Activated naive CD8-positive, alpha-beta T cell (primary cell): Measurements from ENCODE around the gene ODAPH.
A peak's percentile ranks its signal among the peaks of the same experiment; 100 is the strongest.
"Not testable (repeated sequence)": the region's sequence is repeated elsewhere in the genome, so short reads cannot be mapped to it uniquely, and the experiment has no call there.

Experiments
- H3K27ac Mint-ChIP-seq: one replicate; pipeline ENCODE4 v1.8.0; 2021; ENCODE audit warnings: mixed read lengths
- H3K27me3 Mint-ChIP-seq: one replicate; pipeline ENCODE4 v1.8.0; 2021; ENCODE audit warnings: mixed read lengths
- H3K36me3 Mint-ChIP-seq: one replicate; pipeline ENCODE4 v1.8.0; 2021; ENCODE audit warnings: mixed read lengths
- H3K4me1 Mint-ChIP-seq: one replicate; pipeline ENCODE4 v1.8.0; 2021; ENCODE audit warnings: low read depth, mixed read lengths
- H3K4me3 Mint-ChIP-seq: one replicate; pipeline ENCODE4 v1.8.0; 2021; ENCODE audit warnings: mild to moderate bottlenecking, mixed read lengths
- H3K9me3 Mint-ChIP-seq: one replicate; pipeline ENCODE4 v1.8.0; 2021; ENCODE audit warnings: low read depth, mixed read lengths

Gene ODAPH

GRCh38 chr4:75555294-75556164, at the start of gene ODAPH:
Gene ODAPH, plus strand, starts transcription at chr4:75556066. Its CDS starts 17 bp downstream, at chr4:75556083.
- Mint-ChIP-seq H3K4me1 (no peaks in the 10 kb centered on the region), H3K36me3 (no peaks in the 10 kb centered on the region), H3K9me3 (no peaks in the 10 kb centered on the region), H3K4me3 (no peak within 1 kb of the TSS), H3K27ac (no peak within 1 kb of the TSS), H3K27me3 (peaks cover 5% of the 10 kb centered on the region)

GRCh38 chr4:75509592-75509991, 46.3 kb upstream of the ODAPH start:
- H3K27me3 Mint-ChIP-seq, H3K9me3 Mint-ChIP-seq, H3K27ac Mint-ChIP-seq: not testable (repeated sequence)
- Mint-ChIP-seq H3K4me1 (peaks cover 36% of the 10 kb centered on the region), H3K36me3 (peaks cover 15% of the 10 kb centered on the region), H3K4me3 (peak overlapping the region; percentile 12)

GRCh38 chr4:75511841-75512240, 44.0 kb upstream of the ODAPH start:
- no peaks in the 10 kb centered on the region for H3K9me3 Mint-ChIP-seq
- peaks cover 6% of the 10 kb centered on the region for H3K36me3 Mint-ChIP-seq
- no peak overlapping the region for H3K27ac Mint-ChIP-seq
- H3K27me3 Mint-ChIP-seq, result no peaks in the 10 kb centered on the region
- no peak overlapping the region for H3K4me3 Mint-ChIP-seq
- peaks cover 47% of the 10 kb centered on the region for H3K4me1 Mint-ChIP-seq

- H3K4me1 Mint-ChIP-seq, result peaks cover 47% of the 10 kb centered on the region
- peak overlapping the region; percentile 85 for H3K27ac Mint-ChIP-seq
- peaks cover 9% of the 10 kb centered on the region for H3K36me3 Mint-ChIP-seq
- no peak overlapping the region for H3K4me3 Mint-ChIP-seq
- H3K9me3 Mint-ChIP-seq, result no peaks in the 10 kb centered on the region
- no peaks in the 10 kb centered on the region for H3K27me3 Mint-ChIP-seq
These were observed 43.3 kb upstream of the ODAPH start for GRCh38 chr4:75512386-75513211.

GRCh38 chr4:75513526-75514130, 42.2 kb upstream of the ODAPH start:
- Mint-ChIP-seq H3K27ac (peak overlapping the region; percentile 91), H3K36me3 (peaks cover 9% of the 10 kb centered on the region), H3K4me1 (peaks cover 53% of the 10 kb centered on the region)

GRCh38 chr4:75514131-75514948, 41.5 kb upstream of the ODAPH start, which contains the start of the genes RCHY1 and THAP6:
Gene RCHY1, minus strand, starts transcription at chr4:75514403. Its CDS starts 117 bp downstream, at chr4:75514286.
Gene THAP6, plus strand, starts transcription at chr4:75514473. Its CDS starts 980 bp downstream, at chr4:75515453.
- no peaks in the 10 kb centered on the region for H3K27me3 Mint-ChIP-seq
- no peak within 1 kb of the TSS for H3K4me3 Mint-ChIP-seq
- H3K9me3 Mint-ChIP-seq, result no peaks in the 10 kb centered on the region
- peaks cover 15% of the 10 kb centered on the region for H3K36me3 Mint-ChIP-seq
- H3K27ac Mint-ChIP-seq, result peak within 1 kb of the TSS; percentile 91
- H3K4me1 Mint-ChIP-seq, result peaks cover 53% of the 10 kb centered on the region

More at GRCh38 chr4:75513526-75514130, 42.2 kb upstream of the ODAPH start:
- Mint-ChIP-seq H3K9me3 (no peaks in the 10 kb centered on the region), H3K27me3 (no peaks in the 10 kb centered on the region), H3K4me3 (no peak overlapping the region)

- no peaks in the 10 kb centered on the region for H3K9me3 Mint-ChIP-seq
- H3K4me1 Mint-ChIP-seq, result peaks cover 50% of the 10 kb centered on the region
- H3K36me3 Mint-ChIP-seq, result peaks cover 17% of the 10 kb centered on the region
- peak overlapping the region; percentile 91 for H3K27ac Mint-ChIP-seq
- no peaks in the 10 kb centered on the region for H3K27me3 Mint-ChIP-seq
- no peak overlapping the region for H3K4me3 Mint-ChIP-seq
These were observed 40.8 kb upstream of the ODAPH start for GRCh38 chr4:75514949-75515612.

- peaks cover 23% of the 10 kb centered on the region for H3K36me3 Mint-ChIP-seq
- H3K9me3 Mint-ChIP-seq, result no peaks in the 10 kb centered on the region
- no peak overlapping the region for H3K4me3 Mint-ChIP-seq
- peak overlapping the region; percentile 91 for H3K27ac Mint-ChIP-seq
- no peaks in the 10 kb centered on the region for H3K27me3 Mint-ChIP-seq
- H3K4me1 Mint-ChIP-seq, result peaks cover 56% of the 10 kb centered on the region
These were observed 39.7 kb upstream of the ODAPH start for GRCh38 chr4:75516144-75516543.

- not testable (repeated sequence) for H3K9me3 Mint-ChIP-seq, H3K4me3 Mint-ChIP-seq, H3K27ac Mint-ChIP-seq, H3K27me3 Mint-ChIP-seq
- Mint-ChIP-seq H3K36me3 (peaks cover 36% of the 10 kb centered on the region), H3K4me1 (peaks cover 61% of the 10 kb centered on the region)
These were observed 36.4 kb upstream of the ODAPH start for GRCh38 chr4:75519452-75519851.

GRCh38 chr4:75525086-75525485, 30.8 kb upstream of the ODAPH start:
- no peak overlapping the region for H3K4me3 Mint-ChIP-seq
- no peaks in the 10 kb centered on the region for H3K27me3 Mint-ChIP-seq
- peaks cover under 1% of the 10 kb centered on the region for H3K9me3 Mint-ChIP-seq
- H3K4me1 Mint-ChIP-seq, result peaks cover 26% of the 10 kb centered on the region
- no peak overlapping the region for H3K27ac Mint-ChIP-seq
- peaks cover 37% of the 10 kb centered on the region for H3K36me3 Mint-ChIP-seq

- Mint-ChIP-seq H3K27me3 (no peaks in the 10 kb centered on the region), H3K4me1 (peaks cover 18% of the 10 kb centered on the region), H3K4me3 (no peak overlapping the region), H3K27ac (no peak overlapping the region), H3K36me3 (peaks cover 36% of the 10 kb centered on the region), H3K9me3 (peaks cover 7% of the 10 kb centered on the region)
These were observed 30.0 kb upstream of the ODAPH start for GRCh38 chr4:75525910-75526309.

GRCh38 chr4:75527482-75527881, 28.4 kb upstream of the ODAPH start:
- H3K9me3 Mint-ChIP-seq, result peaks cover 16% of the 10 kb centered on the region
- H3K27me3 Mint-ChIP-seq, result no peaks in the 10 kb centered on the region
- peaks cover 12% of the 10 kb centered on the region for H3K4me1 Mint-ChIP-seq
- H3K4me3 Mint-ChIP-seq, result no peak overlapping the region
- H3K27ac Mint-ChIP-seq, result no peak overlapping the region
- H3K36me3 Mint-ChIP-seq, result peaks cover 41% of the 10 kb centered on the region

GRCh38 chr4:75530556-75531322, 25.1 kb upstream of the ODAPH start:
- H3K27ac Mint-ChIP-seq, result no peak overlapping the region
- peaks cover 23% of the 10 kb centered on the region for H3K9me3 Mint-ChIP-seq
- no peaks in the 10 kb centered on the region for H3K27me3 Mint-ChIP-seq
- peaks cover 4% of the 10 kb centered on the region for H3K4me1 Mint-ChIP-seq
- peaks cover 39% of the 10 kb centered on the region for H3K36me3 Mint-ChIP-seq
- no peak overlapping the region for H3K4me3 Mint-ChIP-seq
